Measurements from ENCODE around the gene SCAF1.

DNA sequence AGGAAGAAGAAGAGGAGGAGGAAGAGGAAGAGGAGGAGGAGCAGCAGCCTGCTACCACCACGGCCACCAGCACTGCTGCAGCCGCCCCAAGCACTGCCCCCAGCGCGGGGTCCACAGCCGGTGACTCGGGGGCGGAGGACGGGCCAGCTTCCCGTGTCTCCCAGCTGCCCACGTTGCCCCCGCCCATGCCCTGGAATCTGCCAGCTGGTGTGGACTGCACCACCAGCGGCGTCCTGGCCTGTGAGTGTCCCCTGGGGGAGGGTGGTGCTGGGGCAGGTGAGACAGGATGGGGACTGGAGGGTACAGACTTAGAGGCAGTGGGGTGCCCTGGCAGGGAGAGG, 11.4 kb downstream of the SCAF1 start:
- TF ChIP-seq, protein P1, sequence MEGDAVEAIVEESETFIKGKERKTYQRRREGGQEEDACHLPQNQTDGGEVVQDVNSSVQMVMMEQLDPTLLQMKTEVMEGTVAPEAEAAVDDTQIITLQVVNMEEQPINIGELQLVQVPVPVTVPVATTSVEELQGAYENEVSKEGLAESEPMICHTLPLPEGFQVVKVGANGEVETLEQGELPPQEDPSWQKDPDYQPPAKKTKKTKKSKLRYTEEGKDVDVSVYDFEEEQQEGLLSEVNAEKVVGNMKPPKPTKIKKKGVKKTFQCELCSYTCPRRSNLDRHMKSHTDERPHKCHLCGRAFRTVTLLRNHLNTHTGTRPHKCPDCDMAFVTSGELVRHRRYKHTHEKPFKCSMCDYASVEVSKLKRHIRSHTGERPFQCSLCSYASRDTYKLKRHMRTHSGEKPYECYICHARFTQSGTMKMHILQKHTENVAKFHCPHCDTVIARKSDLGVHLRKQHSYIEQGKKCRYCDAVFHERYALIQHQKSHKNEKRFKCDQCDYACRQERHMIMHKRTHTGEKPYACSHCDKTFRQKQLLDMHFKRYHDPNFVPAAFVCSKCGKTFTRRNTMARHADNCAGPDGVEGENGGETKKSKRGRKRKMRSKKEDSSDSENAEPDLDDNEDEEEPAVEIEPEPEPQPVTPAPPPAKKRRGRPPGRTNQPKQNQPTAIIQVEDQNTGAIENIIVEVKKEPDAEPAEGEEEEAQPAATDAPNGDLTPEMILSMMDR (IDR thresholded peaks at IDR 0.05) = no peak
- no peak for TF ChIP-seq POLR2A (IDR thresholded peaks at IDR 0.05)
- TF ChIP-seq POLR2AphosphoS5 (IDR thresholded peaks at IDR 0.05) = no peak

All from upper lobe of left lung (tissue), 4 donors.